ENCODE results near the gene TALDO1.
"Not testable (repeated sequence)": the region's sequence is repeated elsewhere in the genome, so short reads cannot be mapped to it uniquely, and the experiment has no call there.

TALDO1 gene

GRCh38 chr11:737899-738298, 9.4 kb upstream of the TALDO1 start:
- not testable (repeated sequence) for DNase-seq

- no peak for DNase-seq
Measured at GRCh38 chr11:742156-742546, 5.1 kb upstream of the TALDO1 start.

GRCh38 chr11:742571-743201, 4.6 kb upstream of the TALDO1 start:
- no peak for DNase-seq

- no peak for DNase-seq
Measured at GRCh38 chr11:745428-745827, 1.8 kb upstream of the TALDO1 start.

GRCh38 chr11:746289-747157, 741 bp upstream of the TALDO1 start:
- DNase-seq: no peak

- DNase-seq: no peak
Measured at GRCh38 chr11:748007-748359, 719 bp downstream of the TALDO1 start.

GRCh38 chr11:749731-750130, 2.5 kb downstream of the TALDO1 start:
- no peak for DNase-seq

GRCh38 chr11:760236-760635, 13.0 kb downstream of the TALDO1 start:
- no peak for DNase-seq

GRCh38 chr11:761526-762108, 14.4 kb downstream of the TALDO1 start:
- no peak for DNase-seq

GRCh38 chr11:762421-763072, 15.3 kb downstream of the TALDO1 start:
- no peak for DNase-seq

- DNase-seq: no peak
Measured at GRCh38 chr11:763073-763463, 15.8 kb downstream of the TALDO1 start.

- DNase-seq: no peak
Measured at GRCh38 chr11:763549-764321, 16.5 kb downstream of the TALDO1 start.

GRCh38 chr11:764322-765024, 17.2 kb downstream of the TALDO1 start:
- DNase-seq: no peak

- peak; percentile 48 for DNase-seq
Measured at GRCh38 chr11:765025-765801, 17.9 kb downstream of the TALDO1 start.

GRCh38 chr11:765802-766091, 18.5 kb downstream of the TALDO1 start:
- no peak for DNase-seq

GRCh38 chr11:766106-766935, 19.1 kb downstream of the TALDO1 start:
- no peak for DNase-seq

- no peak for DNase-seq
Measured at GRCh38 chr11:766936-767210, 19.6 kb downstream of the TALDO1 start.

- no peak for DNase-seq
Measured at GRCh38 chr11:767238-767637, 20.0 kb downstream of the TALDO1 start.

- DNase-seq: no peak
Measured at GRCh38 chr11:769887-770641, 22.8 kb downstream of the TALDO1 start.
